SU-DHL-6 (cell line): ENCODE measurements around the gene PDGFA.

Experiments used
- EZH2phosphoT487 ChIP-seq: fragments of 200-600 bp; sonication (generic), shearing (Covaris generic); conservative IDR thresholded peaks from 2 replicates; pipeline ENCODE4 v1.6.1; 2018; ENCODE audit warnings: mild to moderate bottlenecking, antibody characterized with exemption, low read length, moderate library complexity, mixed read lengths
- TF ChIP-seq, protein P1 (sequence below): fragments of 200-600 bp; sonication (generic); IDR thresholded peaks from one replicate; pipeline ENCODE4 v1.5.1; 2017; ENCODE audit warnings: antibody characterized with exemption, mild to moderate bottlenecking, low read length, moderate library complexity; ENCODE audit not compliant: insufficient read depth, poor library complexity, severe bottlenecking

DNA sequence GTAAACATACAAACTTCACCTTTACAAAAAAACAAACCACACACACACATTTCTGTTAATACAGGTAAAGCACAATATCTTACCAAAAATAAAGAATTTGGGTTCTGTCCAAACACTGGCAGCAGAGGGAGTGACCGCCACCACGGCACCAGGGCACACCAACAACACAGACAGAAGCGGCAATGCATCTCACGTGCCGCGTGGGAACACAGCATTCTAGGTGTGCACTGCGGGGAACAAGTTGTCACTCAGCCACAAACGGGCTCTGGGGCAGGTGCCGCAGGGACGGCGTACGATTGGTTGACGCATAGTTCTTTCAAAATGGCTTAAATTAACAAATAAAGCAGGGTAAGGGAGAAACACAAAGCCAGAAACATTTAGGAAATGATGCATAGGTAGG, 22.3 kb downstream of the PDGFA start:
- TF ChIP-seq, protein P1, sequence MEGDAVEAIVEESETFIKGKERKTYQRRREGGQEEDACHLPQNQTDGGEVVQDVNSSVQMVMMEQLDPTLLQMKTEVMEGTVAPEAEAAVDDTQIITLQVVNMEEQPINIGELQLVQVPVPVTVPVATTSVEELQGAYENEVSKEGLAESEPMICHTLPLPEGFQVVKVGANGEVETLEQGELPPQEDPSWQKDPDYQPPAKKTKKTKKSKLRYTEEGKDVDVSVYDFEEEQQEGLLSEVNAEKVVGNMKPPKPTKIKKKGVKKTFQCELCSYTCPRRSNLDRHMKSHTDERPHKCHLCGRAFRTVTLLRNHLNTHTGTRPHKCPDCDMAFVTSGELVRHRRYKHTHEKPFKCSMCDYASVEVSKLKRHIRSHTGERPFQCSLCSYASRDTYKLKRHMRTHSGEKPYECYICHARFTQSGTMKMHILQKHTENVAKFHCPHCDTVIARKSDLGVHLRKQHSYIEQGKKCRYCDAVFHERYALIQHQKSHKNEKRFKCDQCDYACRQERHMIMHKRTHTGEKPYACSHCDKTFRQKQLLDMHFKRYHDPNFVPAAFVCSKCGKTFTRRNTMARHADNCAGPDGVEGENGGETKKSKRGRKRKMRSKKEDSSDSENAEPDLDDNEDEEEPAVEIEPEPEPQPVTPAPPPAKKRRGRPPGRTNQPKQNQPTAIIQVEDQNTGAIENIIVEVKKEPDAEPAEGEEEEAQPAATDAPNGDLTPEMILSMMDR, result no peak
- no peak for TF ChIP-seq EZH2phosphoT487
